GM23248 (cell line): ENCODE measurements around the gene CDH3.

Experiments
- EZH2 ChIP-seq: fragments of 200-600 bp; sonication (generic); IDR thresholded peaks from 2 replicates; pipeline ENCODE4 v1.6.1; 2018; ENCODE audit warnings: antibody characterized with exemption, mild to moderate bottlenecking; ENCODE audit not compliant: insufficient read depth, poor library complexity, severe bottlenecking
- EZH2phosphoT487 ChIP-seq: fragments of 200-600 bp; sonication (generic); IDR thresholded peaks from 2 replicates; pipeline ENCODE4 v1.6.1; 2018; ENCODE audit warnings: antibody characterized with exemption, moderate library complexity, mild to moderate bottlenecking, low read depth; ENCODE audit not compliant: insufficient read depth

DNA sequence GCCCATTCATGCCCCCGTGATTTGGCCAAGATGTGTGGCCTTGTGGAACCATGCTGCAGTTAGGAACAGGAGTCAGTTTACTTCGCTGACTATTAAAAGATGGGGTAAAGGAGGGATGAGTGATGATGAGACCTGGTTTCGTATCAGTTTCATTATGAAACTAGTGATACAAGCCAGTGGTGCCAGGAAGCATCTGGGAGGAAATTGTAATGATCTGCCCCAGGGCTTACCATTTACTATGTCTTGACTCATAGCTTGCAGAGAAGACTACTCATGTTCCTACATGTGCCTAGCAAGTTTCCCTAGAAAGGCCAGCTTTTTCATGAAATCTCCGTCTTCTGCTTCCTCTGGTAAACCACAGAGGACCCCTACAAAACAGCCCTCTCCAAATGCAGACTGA lies 23.2 kb downstream of the CDH3 start:
- TF ChIP-seq EZH2phosphoT487 = no peak
- no peak for TF ChIP-seq EZH2
